ENCODE measurements around the gene MUC4.

DNA sequence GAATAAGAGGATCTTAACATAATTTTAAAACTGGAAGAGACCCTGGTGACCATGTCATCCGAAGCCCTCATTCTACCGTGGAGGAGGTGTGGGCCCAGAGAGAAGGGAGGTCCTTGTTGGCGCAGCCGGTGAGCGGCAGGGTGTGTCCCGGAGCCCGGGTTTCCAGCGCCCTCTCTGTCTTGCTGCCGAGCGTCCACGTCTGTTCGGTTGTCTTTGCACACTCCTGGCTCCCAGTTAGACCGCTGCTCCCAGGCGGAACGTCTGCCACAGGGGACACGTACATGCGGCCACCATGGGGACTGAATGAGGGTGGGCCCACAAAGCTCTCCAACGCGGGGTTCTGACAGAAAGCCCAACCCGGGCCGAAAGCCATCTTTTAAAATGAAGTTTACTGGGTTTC lies 6.6 kb upstream of the MUC4 start:
- TF ChIP-seq, protein P1, sequence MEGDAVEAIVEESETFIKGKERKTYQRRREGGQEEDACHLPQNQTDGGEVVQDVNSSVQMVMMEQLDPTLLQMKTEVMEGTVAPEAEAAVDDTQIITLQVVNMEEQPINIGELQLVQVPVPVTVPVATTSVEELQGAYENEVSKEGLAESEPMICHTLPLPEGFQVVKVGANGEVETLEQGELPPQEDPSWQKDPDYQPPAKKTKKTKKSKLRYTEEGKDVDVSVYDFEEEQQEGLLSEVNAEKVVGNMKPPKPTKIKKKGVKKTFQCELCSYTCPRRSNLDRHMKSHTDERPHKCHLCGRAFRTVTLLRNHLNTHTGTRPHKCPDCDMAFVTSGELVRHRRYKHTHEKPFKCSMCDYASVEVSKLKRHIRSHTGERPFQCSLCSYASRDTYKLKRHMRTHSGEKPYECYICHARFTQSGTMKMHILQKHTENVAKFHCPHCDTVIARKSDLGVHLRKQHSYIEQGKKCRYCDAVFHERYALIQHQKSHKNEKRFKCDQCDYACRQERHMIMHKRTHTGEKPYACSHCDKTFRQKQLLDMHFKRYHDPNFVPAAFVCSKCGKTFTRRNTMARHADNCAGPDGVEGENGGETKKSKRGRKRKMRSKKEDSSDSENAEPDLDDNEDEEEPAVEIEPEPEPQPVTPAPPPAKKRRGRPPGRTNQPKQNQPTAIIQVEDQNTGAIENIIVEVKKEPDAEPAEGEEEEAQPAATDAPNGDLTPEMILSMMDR (IDR thresholded peaks at IDR 0.05; ENCODE audit: borderline replicate concordance, extremely low read depth, low read length, poor library complexity, severe bottlenecking), result no peak
- TF ChIP-seq EZH2 (IDR thresholded peaks at IDR 0.05; ENCODE audit: borderline replicate concordance, low read depth, low read length, severe bottlenecking), result no peak

Measured in DND-41 (cell line).